ENCODE measurements around the gene DAGLB.
"Not testable (repeated sequence)": the region's sequence is repeated elsewhere in the genome, so short reads cannot be mapped to it uniquely, and the experiment has no call there.

Gene DAGLB

GRCh38 chr7:6460990-6461584 lies 13.3 kb upstream of the DAGLB start:
- DNase-seq: no peak

GRCh38 chr7:6460303-6460702 lies 12.5 kb upstream of the DAGLB start:
- DNase-seq: no peak

GRCh38 chr7:6458676-6459075 lies 10.9 kb upstream of the DAGLB start:
- not testable (repeated sequence) for DNase-seq

- DNase-seq: no peak
These were observed 6.0 kb upstream of the DAGLB start for GRCh38 chr7:6453734-6454133.

- DNase-seq: no peak
These were observed 3.5 kb upstream of the DAGLB start for GRCh38 chr7:6451224-6451705.

GRCh38 chr7:6450591-6450990 lies 2.8 kb upstream of the DAGLB start:
- not testable (repeated sequence) for DNase-seq

GRCh38 chr7:6449884-6450283 lies 2.1 kb upstream of the DAGLB start:
- DNase-seq: not testable (repeated sequence)

GRCh38 chr7:6448943-6449543 lies 1.3 kb upstream of the DAGLB start:
- DNase-seq: no peak

- DNase-seq: peak; percentile 31
These were observed 745 bp downstream of the DAGLB start for GRCh38 chr7:6446838-6447580.

GRCh38 chr7:6444516-6445269 lies 3.1 kb downstream of the DAGLB start:
- no peak for DNase-seq

- DNase-seq: no peak
These were observed 4.3 kb downstream of the DAGLB start for GRCh38 chr7:6443372-6443941.

GRCh38 chr7:6442114-6442513 lies 5.6 kb downstream of the DAGLB start:
- no peak for DNase-seq

GRCh38 chr7:6440381-6440780 lies 7.4 kb downstream of the DAGLB start:
- DNase-seq: no peak

GRCh38 chr7:6438427-6438826 lies 9.3 kb downstream of the DAGLB start:
- no peak for DNase-seq

GRCh38 chr7:6437251-6437650 lies 10.5 kb downstream of the DAGLB start:
- no peak for DNase-seq

- no peak for DNase-seq
These were observed 11.4 kb downstream of the DAGLB start for GRCh38 chr7:6436385-6436685.

- DNase-seq: peak; percentile 71
These were observed 12.0 kb downstream of the DAGLB start for GRCh38 chr7:6435486-6436384.

- DNase-seq: no peak
These were observed 13.8 kb downstream of the DAGLB start for GRCh38 chr7:6433784-6434615.

- DNase-seq: no peak
These were observed 15.0 kb downstream of the DAGLB start for GRCh38 chr7:6432781-6433180.

GRCh38 chr7:6430974-6431373 lies 16.8 kb downstream of the DAGLB start:
- DNase-seq: no peak

- DNase-seq: no peak
These were observed 17.3 kb downstream of the DAGLB start for GRCh38 chr7:6430271-6430940.
